Hepatocyte (in vitro differentiated cells): ENCODE data around the gene SUCNR1. TPM values are rescaled to one million over a fixed set of nuclear protein-coding genes. Genes with fewer than 3 reads are reported as not detected.

Source experiments
- DNase-seq: peaks from one replicate; pipeline ENCODE4 v3.0.0-alpha.2; 2016; ENCODE audit warnings: low spot score
- H2AFZ ChIP-seq: fragments of 200-600 bp; sonication (generic); 2 replicates; pipeline ENCODE4 v1.6.0; 2016; ENCODE audit warnings: antibody characterized with exemption, mild to moderate bottlenecking
- H3K27ac ChIP-seq: fragments of 200-600 bp; sonication (generic); 2 replicates; pipeline ENCODE4 v1.5.1; 2016; ENCODE audit warnings: mild to moderate bottlenecking
- H3K27me3 ChIP-seq: fragments of 200-600 bp; sonication (generic); 2 replicates; pipeline ENCODE4 v1.6.1; 2016
- H3K36me3 ChIP-seq: fragments of 200-600 bp; sonication (generic); replicated peaks from 2 replicates; pipeline ENCODE4 v1.5.1; 2016; ENCODE audit warnings: low read depth; ENCODE audit not compliant: insufficient read depth
- H3K4me1 ChIP-seq: fragments of 200-600 bp; sonication (generic); 2 replicates; pipeline ENCODE4 v1.5.1; 2016; ENCODE audit warnings: mild to moderate bottlenecking, moderate library complexity; ENCODE audit not compliant: insufficient read depth
- H3K4me2 ChIP-seq: fragments of 200-600 bp; sonication (generic); 2 replicates; pipeline ENCODE4 v1.6.0; 2016
- H3K4me3 ChIP-seq: fragments of 200-600 bp; sonication (generic); 2 replicates; pipeline ENCODE4 v1.5.1; 2016; ENCODE audit warnings: mild to moderate bottlenecking
- H3K79me2 ChIP-seq: fragments of 200-600 bp; sonication (generic); 2 replicates; pipeline ENCODE4 v1.6.0; 2017; ENCODE audit warnings: mild to moderate bottlenecking
- H3K9me2 ChIP-seq: fragments of 200-600 bp; sonication (generic); replicated peaks from 2 replicates; pipeline ENCODE4 v1.6.0; 2017; ENCODE audit warnings: mild to moderate bottlenecking; ENCODE audit not compliant: insufficient read depth
- H3K9me3 ChIP-seq: fragments of 200-600 bp; sonication (generic); 2 replicates; pipeline ENCODE4 v1.5.1; 2016; ENCODE audit warnings: low read depth, mild to moderate bottlenecking
- H4K20me1 ChIP-seq: fragments of 200-600 bp; sonication (generic); 2 replicates; pipeline ENCODE4 v1.6.0; 2016; ENCODE audit warnings: mild to moderate bottlenecking; ENCODE audit not compliant: insufficient read depth, poor library complexity, severe bottlenecking
- EZH2 ChIP-seq: fragments of 200-600 bp; sonication (generic); IDR thresholded peaks from 2 replicates; pipeline ENCODE4 v1.6.1; 2016; ENCODE audit warnings: antibody characterized with exemption, mild to moderate bottlenecking, borderline replicate concordance
- EZH2phosphoT487 ChIP-seq: fragments of 200-600 bp; sonication (generic); IDR thresholded peaks from one replicate; pipeline ENCODE4 v1.6.1; 2018; ENCODE audit warnings: antibody characterized with exemption, mild to moderate bottlenecking, low read depth, moderate library complexity; ENCODE audit not compliant: unreplicated experiment, severe bottlenecking
- WGBS: methylation state at CpG from one replicate; pipeline ENCODE4 v1.1.6; 2016; ENCODE audit warnings: low lambda C conversion rate; ENCODE audit errors: missing lambda C conversion rate; 5-methylcytosine and 5-hydroxymethylcytosine counted together
- polyA plus RNA-seq: library from polyadenylated mRNA; unstranded; fragments of >200 nt; fragmentation: Nextera tagmentation; extraction: Ambion mirVana; gene quantifications from 2 replicates; pipeline ENCODE4 v1.2.1, GENCODE V29; 2016
- total RNA-seq: library from RNA; depleted of rRNA; stranded (reverse); fragments of >200 nt; gene quantifications from 2 replicates; pipeline ENCODE4 v1.2.3, GENCODE V29; 2014
- TF ChIP-seq, protein P1 (sequence below): fragments of 200-600 bp; sonication (generic); IDR thresholded peaks from 2 replicates; pipeline ENCODE4 v1.5.1; 2016; ENCODE audit warnings: antibody characterized with exemption, mild to moderate bottlenecking; ENCODE audit not compliant: poor library complexity

SUCNR1 gene
- total and polyA plus RNA-seq, 2 experiments from 2014 or later, result 0.40 to 0.80 TPM

DNA sequence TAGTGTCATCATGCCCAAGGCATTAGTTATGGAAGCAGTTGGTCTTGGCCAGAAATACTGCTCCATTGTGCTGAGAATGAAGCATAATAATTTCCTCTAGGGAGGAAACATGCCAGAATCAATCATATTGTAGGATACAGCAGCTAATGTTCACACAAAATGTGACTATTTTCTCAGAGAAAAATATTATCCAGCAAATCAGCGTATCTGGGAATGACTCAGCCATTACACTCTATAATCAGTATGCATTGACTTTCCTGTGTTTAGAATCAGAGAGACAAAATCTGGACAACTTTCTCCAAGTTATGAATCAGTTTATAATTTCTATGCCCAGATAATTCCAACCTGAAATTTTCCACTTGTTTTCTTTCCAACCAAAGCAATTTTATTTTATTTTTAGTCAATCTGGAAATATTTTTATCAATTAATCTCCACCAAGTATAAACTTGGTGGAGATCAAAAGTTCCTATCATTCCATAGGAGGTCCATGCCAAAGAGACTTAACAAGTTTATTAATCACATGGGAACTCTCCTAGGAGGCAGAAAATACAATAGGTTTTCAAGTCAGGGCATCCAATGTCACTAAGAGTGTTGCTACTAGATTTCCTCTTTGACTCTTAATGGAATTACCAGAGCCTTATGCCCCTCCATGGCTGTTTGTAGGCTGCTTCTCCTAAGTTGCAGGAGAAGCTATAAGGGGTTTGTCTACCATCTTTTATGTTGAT is 36.4 kb downstream of the SUCNR1 start:
- Histone ChIP-seq H3K9me2 (no peaks in the 10 kb centered on the region), H3K79me2 (no peaks in the 10 kb centered on the region), H3K4me1 (no peaks in the 10 kb centered on the region), H2AFZ (no peak overlapping the region), H3K4me3 (no peak overlapping the region), H3K27ac (no peak overlapping the region), H4K20me1 (no peaks in the 10 kb centered on the region), H3K36me3 (no peaks in the 10 kb centered on the region), H3K4me2 (no peak overlapping the region), H3K9me3 (no peaks in the 10 kb centered on the region), H3K27me3 (no peaks in the 10 kb centered on the region)
- 56% methylated on average over 1 of the region's 1 CpG for WGBS
- TF ChIP-seq EZH2phosphoT487 (no peak), EZH2 (no peak)
- TF ChIP-seq, protein P1, sequence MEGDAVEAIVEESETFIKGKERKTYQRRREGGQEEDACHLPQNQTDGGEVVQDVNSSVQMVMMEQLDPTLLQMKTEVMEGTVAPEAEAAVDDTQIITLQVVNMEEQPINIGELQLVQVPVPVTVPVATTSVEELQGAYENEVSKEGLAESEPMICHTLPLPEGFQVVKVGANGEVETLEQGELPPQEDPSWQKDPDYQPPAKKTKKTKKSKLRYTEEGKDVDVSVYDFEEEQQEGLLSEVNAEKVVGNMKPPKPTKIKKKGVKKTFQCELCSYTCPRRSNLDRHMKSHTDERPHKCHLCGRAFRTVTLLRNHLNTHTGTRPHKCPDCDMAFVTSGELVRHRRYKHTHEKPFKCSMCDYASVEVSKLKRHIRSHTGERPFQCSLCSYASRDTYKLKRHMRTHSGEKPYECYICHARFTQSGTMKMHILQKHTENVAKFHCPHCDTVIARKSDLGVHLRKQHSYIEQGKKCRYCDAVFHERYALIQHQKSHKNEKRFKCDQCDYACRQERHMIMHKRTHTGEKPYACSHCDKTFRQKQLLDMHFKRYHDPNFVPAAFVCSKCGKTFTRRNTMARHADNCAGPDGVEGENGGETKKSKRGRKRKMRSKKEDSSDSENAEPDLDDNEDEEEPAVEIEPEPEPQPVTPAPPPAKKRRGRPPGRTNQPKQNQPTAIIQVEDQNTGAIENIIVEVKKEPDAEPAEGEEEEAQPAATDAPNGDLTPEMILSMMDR, result no peak
- no peak for DNase-seq

DNA sequence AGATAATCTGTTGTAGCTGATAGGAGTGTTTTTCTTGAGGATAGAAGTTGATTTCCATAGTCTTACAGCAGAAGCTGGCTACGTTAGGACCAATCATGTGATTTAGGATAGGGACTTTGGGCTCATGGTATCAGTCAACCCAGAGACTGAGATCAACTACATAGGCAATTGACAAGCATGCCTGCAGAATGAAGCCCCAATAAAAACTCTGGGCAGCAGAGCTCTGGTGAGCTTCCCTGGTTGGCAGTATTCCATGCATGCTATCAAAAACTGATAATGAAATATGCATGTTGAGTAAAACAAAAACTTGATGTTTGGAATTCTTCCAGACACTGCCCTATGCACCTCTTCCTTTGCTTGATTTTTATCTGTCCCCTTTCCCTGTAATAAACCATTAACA is 38.0 kb downstream of the SUCNR1 start:
- TF ChIP-seq, protein P1, result no peak
- TF ChIP-seq EZH2phosphoT487 (no peak), EZH2 (no peak)
- H3K9me3 ChIP-seq, result no peaks in the 10 kb centered on the region
- DNase-seq, result no peak
- no peaks in the 10 kb centered on the region for H3K27me3 ChIP-seq
- 84% methylated on average over 1 of the region's 1 CpG for WGBS
- no peaks in the 10 kb centered on the region for H3K9me2 ChIP-seq
- H3K4me2 ChIP-seq, result no peak overlapping the region
- no peak overlapping the region for H3K4me3 ChIP-seq
- H3K36me3 ChIP-seq, result no peaks in the 10 kb centered on the region
- no peak overlapping the region for H2AFZ ChIP-seq
- H3K4me1 ChIP-seq, result no peaks in the 10 kb centered on the region
- H3K79me2 ChIP-seq, result no peaks in the 10 kb centered on the region
- H3K27ac ChIP-seq, result no peak overlapping the region
- no peaks in the 10 kb centered on the region for H4K20me1 ChIP-seq

DNA sequence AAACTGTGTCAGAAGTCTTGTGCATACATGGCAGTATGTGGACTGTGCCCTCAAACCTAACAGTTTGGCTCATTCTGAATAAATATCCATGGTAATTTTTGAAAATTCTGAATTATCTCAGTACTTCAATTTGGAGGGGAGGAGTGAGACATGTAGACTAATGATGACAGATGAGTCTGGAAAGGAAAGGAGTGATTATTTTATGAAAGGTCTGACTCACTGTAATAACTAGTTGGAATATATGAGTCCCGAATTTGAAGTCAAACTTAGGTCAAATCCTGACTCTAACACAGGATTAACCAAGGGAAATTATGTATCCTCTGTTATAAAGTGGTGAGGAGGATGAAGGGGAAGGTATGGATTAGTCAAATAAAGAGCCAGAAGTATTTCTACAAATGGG is 38.6 kb downstream of the SUCNR1 start:
- Histone ChIP-seq H3K4me2 (no peak overlapping the region), H3K27me3 (no peaks in the 10 kb centered on the region), H3K4me1 (no peaks in the 10 kb centered on the region), H2AFZ (no peak overlapping the region), H4K20me1 (no peaks in the 10 kb centered on the region), H3K9me2 (no peaks in the 10 kb centered on the region), H3K36me3 (no peaks in the 10 kb centered on the region), H3K79me2 (no peaks in the 10 kb centered on the region), H3K27ac (no peak overlapping the region), H3K9me3 (no peaks in the 10 kb centered on the region), H3K4me3 (no peak overlapping the region)
- TF ChIP-seq, protein P1, result no peak
- TF ChIP-seq EZH2, result no peak
- no peak for TF ChIP-seq EZH2phosphoT487
- no peak for DNase-seq
- WGBS, result 88% methylated on average over 1 of the region's 1 CpG

DNA sequence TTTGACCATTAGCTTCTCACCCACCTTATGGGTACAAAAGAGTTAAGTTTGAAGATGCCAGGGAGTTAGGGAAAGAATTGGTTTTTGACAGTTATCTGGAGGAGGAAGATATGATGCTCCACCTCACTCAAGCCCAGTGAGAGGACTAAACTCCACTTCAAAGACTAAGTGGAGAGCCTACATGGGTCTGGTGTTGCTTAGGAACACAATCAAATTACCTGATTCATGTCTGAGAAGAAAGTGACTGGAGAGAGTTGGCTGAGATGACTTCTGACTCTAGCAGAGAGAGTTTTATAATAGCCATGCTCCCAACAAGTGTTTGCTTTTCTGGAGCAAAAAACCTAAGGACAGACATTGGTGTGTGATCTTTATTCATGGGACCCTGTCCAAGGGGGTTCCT is 43.3 kb downstream of the SUCNR1 start:
- Histone ChIP-seq H3K27me3 (no peaks in the 10 kb centered on the region), H3K36me3 (no peaks in the 10 kb centered on the region), H3K9me2 (no peaks in the 10 kb centered on the region), H3K9me3 (no peaks in the 10 kb centered on the region), H4K20me1 (no peaks in the 10 kb centered on the region), H3K4me1 (no peaks in the 10 kb centered on the region), H3K79me2 (no peaks in the 10 kb centered on the region), H2AFZ (no peak overlapping the region), H3K27ac (no peak overlapping the region), H3K4me2 (no peak overlapping the region), H3K4me3 (no peak overlapping the region)
- no peak for DNase-seq
- TF ChIP-seq EZH2phosphoT487, result no peak
- no peak for TF ChIP-seq EZH2
- TF ChIP-seq, protein P1, result no peak
